HG03175 (cell line): ENCODE results near the gene HTR3A.
A peak's percentile ranks its signal among the peaks of the same experiment; 100 is the strongest.

Source experiments
- ATAC-seq: cut with Tn5 transposase; IDR thresholded peaks from one replicate; pipeline ENCODE4 v1.9.1; 2021; ENCODE audit warnings: mild to moderate bottlenecking, moderate library complexity; ENCODE audit not compliant: unreplicated experiment

HTR3A gene

GRCh38 chr11:113977701-113978100, 2.8 kb downstream of the HTR3A start:
- peak; percentile 63 for ATAC-seq

- no peak for ATAC-seq
Measured at GRCh38 chr11:113979431-113979830, 4.5 kb downstream of the HTR3A start.

GRCh38 chr11:113980785-113981184, 5.9 kb downstream of the HTR3A start:
- no peak for ATAC-seq

- no peak for ATAC-seq
Measured at GRCh38 chr11:113982306-113982705, 7.4 kb downstream of the HTR3A start.

- ATAC-seq: no peak
Measured at GRCh38 chr11:113984781-113985180, 9.9 kb downstream of the HTR3A start.

- no peak for ATAC-seq
Measured at GRCh38 chr11:113985906-113986305, 11.0 kb downstream of the HTR3A start.

GRCh38 chr11:113986351-113987140, 11.6 kb downstream of the HTR3A start:
- no peak for ATAC-seq

GRCh38 chr11:113989381-113989780, 14.5 kb downstream of the HTR3A start:
- ATAC-seq: no peak

- no peak for ATAC-seq
Measured at GRCh38 chr11:113989916-113990315, 15.0 kb downstream of the HTR3A start.

- ATAC-seq: no peak
Measured at GRCh38 chr11:113991170-113991569, 16.3 kb downstream of the HTR3A start.

- ATAC-seq: no peak
Measured at GRCh38 chr11:113991718-113992458, 17.0 kb downstream of the HTR3A start.

- no peak for ATAC-seq
Measured at GRCh38 chr11:113992459-113993110, 17.7 kb downstream of the HTR3A start.

GRCh38 chr11:113994077-113994954, 19.4 kb downstream of the HTR3A start:
- no peak for ATAC-seq

GRCh38 chr11:113997473-113997872, 22.6 kb downstream of the HTR3A start:
- no peak for ATAC-seq

- ATAC-seq: no peak
Measured at GRCh38 chr11:113998574-113998973, 23.7 kb downstream of the HTR3A start.

GRCh38 chr11:114000526-114000925, 25.6 kb downstream of the HTR3A start:
- no peak for ATAC-seq

- ATAC-seq: no peak
Measured at GRCh38 chr11:114001416-114001815, 26.5 kb downstream of the HTR3A start.

- no peak for ATAC-seq
Measured at GRCh38 chr11:114008331-114008730, 33.4 kb downstream of the HTR3A start.

GRCh38 chr11:114010931-114011330, 36.0 kb downstream of the HTR3A start:
- no peak for ATAC-seq

- no peak for ATAC-seq
Measured at GRCh38 chr11:114011443-114011842, 36.5 kb downstream of the HTR3A start.

GRCh38 chr11:114015117-114015516, 40.2 kb downstream of the HTR3A start:
- ATAC-seq: no peak
